DOHH2 (cell line): ENCODE measurements around the gene KCNV2.

Source experiments
- H3F3A ChIP-seq: fragments of 200-600 bp; sonication (generic), shearing (Covaris generic); 2 replicates; pipeline ENCODE4 v1.6.0; 2016; ENCODE audit warnings: antibody characterized with exemption, mild to moderate bottlenecking; ENCODE audit not compliant: control insufficient read depth, insufficient read depth
- H3K27ac ChIP-seq: fragments of 200-600 bp; sonication (generic); 2 replicates; pipeline ENCODE4 v1.5.1; 2014; ENCODE audit warnings: low read depth, mild to moderate bottlenecking, low read length, moderate library complexity
- H3K27me3 ChIP-seq: fragments of 200-600 bp; sonication (generic); 2 replicates; pipeline ENCODE4 v1.6.1; 2014; ENCODE audit warnings: mild to moderate bottlenecking, low read length, mixed read lengths; ENCODE audit not compliant: control insufficient read depth
- H3K36me3 ChIP-seq: fragments of 200-600 bp; sonication (generic); 2 replicates; pipeline ENCODE4 v1.6.1; 2014; ENCODE audit warnings: mild to moderate bottlenecking, low read length, moderate library complexity, mixed read lengths; ENCODE audit not compliant: control insufficient read depth
- H3K4me1 ChIP-seq: fragments of 200-600 bp; sonication (generic); 2 replicates; pipeline ENCODE4 v1.6.1; 2014; ENCODE audit warnings: mild to moderate bottlenecking, low read length, mixed read lengths; ENCODE audit not compliant: control insufficient read depth
- H3K4me2 ChIP-seq: fragments of 200-600 bp; sonication (generic); 2 replicates; pipeline ENCODE4 v1.6.0; 2014; ENCODE audit warnings: mild to moderate bottlenecking, low read length, moderate library complexity
- H3K4me3 ChIP-seq: fragments of 200-600 bp; sonication (generic); 2 replicates; pipeline ENCODE4 v1.5.1; 2014; ENCODE audit warnings: mild to moderate bottlenecking, low read length, mixed read lengths
- H3K79me2 ChIP-seq: fragments of 200-600 bp; sonication (generic); 2 replicates; pipeline ENCODE4 v1.6.1; 2014; ENCODE audit warnings: mild to moderate bottlenecking, low read length, mixed read lengths; ENCODE audit not compliant: control insufficient read depth
- H3K9me2 ChIP-seq: fragments of 200-600 bp; sonication (generic); replicated peaks from 2 replicates; pipeline ENCODE4 v1.6.1; 2014; ENCODE audit warnings: mild to moderate bottlenecking, low read length, mixed read lengths; ENCODE audit not compliant: control insufficient read depth
- H3K9me3 ChIP-seq: fragments of 200-600 bp; sonication (generic); 2 replicates; pipeline ENCODE4 v1.6.1; 2014; ENCODE audit warnings: antibody characterized with exemption, low read length, mixed read lengths; ENCODE audit not compliant: control insufficient read depth, insufficient read depth
- H4K20me1 ChIP-seq: fragments of 200-600 bp; sonication (generic); 2 replicates; pipeline ENCODE4 v1.6.0; 2014; ENCODE audit warnings: low read depth, mild to moderate bottlenecking, antibody characterized with exemption, low read length, moderate library complexity; ENCODE audit not compliant: control insufficient read depth, insufficient read depth
- EZH2phosphoT487 ChIP-seq: fragments of 200-600 bp; sonication (generic); IDR thresholded peaks from 2 replicates; pipeline ENCODE4 v1.6.1; 2017; ENCODE audit warnings: borderline replicate concordance, mild to moderate bottlenecking, antibody characterized with exemption, low read length, moderate library complexity, mixed read lengths
- TF ChIP-seq, protein P1 (sequence below): fragments of 200-600 bp; sonication (generic); IDR thresholded peaks from one replicate; pipeline ENCODE4 v1.5.1; 2014; ENCODE audit warnings: antibody characterized with exemption, mild to moderate bottlenecking, low read depth, low read length; ENCODE audit not compliant: poor library complexity, severe bottlenecking

Gene KCNV2

GRCh38 chr9:2730971-2731370 lies 13.7 kb downstream of the KCNV2 start:
- H3K27ac ChIP-seq = no peak overlapping the region
- TF ChIP-seq EZH2phosphoT487 = no peak
- TF ChIP-seq, protein P1, sequence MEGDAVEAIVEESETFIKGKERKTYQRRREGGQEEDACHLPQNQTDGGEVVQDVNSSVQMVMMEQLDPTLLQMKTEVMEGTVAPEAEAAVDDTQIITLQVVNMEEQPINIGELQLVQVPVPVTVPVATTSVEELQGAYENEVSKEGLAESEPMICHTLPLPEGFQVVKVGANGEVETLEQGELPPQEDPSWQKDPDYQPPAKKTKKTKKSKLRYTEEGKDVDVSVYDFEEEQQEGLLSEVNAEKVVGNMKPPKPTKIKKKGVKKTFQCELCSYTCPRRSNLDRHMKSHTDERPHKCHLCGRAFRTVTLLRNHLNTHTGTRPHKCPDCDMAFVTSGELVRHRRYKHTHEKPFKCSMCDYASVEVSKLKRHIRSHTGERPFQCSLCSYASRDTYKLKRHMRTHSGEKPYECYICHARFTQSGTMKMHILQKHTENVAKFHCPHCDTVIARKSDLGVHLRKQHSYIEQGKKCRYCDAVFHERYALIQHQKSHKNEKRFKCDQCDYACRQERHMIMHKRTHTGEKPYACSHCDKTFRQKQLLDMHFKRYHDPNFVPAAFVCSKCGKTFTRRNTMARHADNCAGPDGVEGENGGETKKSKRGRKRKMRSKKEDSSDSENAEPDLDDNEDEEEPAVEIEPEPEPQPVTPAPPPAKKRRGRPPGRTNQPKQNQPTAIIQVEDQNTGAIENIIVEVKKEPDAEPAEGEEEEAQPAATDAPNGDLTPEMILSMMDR = no peak
- H3K27me3 ChIP-seq = no peaks in the 10 kb centered on the region
- no peaks in the 10 kb centered on the region for H3K9me3 ChIP-seq
- H3K9me2 ChIP-seq = no peaks in the 10 kb centered on the region
- no peak overlapping the region for H3K4me2 ChIP-seq
- no peaks in the 10 kb centered on the region for H3F3A ChIP-seq
- no peaks in the 10 kb centered on the region for H3K36me3 ChIP-seq
- H3K4me1 ChIP-seq = peaks cover 10% of the 10 kb centered on the region
- H3K79me2 ChIP-seq = no peaks in the 10 kb centered on the region
- H3K4me3 ChIP-seq = no peak overlapping the region
- no peaks in the 10 kb centered on the region for H4K20me1 ChIP-seq

DNA sequence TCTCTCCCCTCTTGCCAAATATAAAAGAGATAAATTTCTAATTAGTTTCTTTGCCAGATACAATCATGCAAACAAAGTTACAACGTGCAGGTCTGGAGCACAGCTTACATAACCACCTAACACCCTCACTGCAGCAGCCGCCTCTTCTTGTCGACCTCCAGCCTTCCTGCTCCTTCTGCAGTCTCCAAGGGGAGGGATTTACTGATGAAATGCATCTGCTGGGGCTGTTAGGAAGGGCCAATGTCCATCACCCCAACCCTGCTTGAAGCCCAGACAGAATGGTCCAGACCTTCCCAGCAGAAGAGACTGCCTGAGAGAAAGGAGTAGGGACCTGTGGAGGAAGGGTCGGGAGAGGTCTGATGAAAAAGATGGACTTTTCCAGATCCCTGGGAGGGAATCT lies 15.2 kb downstream of the KCNV2 start:
- H3K4me3 ChIP-seq = no peak overlapping the region
- H3K4me2 ChIP-seq = no peak overlapping the region
- no peaks in the 10 kb centered on the region for H4K20me1 ChIP-seq
- H3F3A ChIP-seq = no peaks in the 10 kb centered on the region
- TF ChIP-seq, protein P1 = no peak
- TF ChIP-seq EZH2phosphoT487 = no peak
- no peaks in the 10 kb centered on the region for H3K79me2 ChIP-seq
- H3K4me1 ChIP-seq = peaks cover 10% of the 10 kb centered on the region
- no peak overlapping the region for H3K27ac ChIP-seq
- no peaks in the 10 kb centered on the region for H3K27me3 ChIP-seq
- H3K9me3 ChIP-seq = no peaks in the 10 kb centered on the region
- no peaks in the 10 kb centered on the region for H3K36me3 ChIP-seq
- H3K9me2 ChIP-seq = no peaks in the 10 kb centered on the region

DNA sequence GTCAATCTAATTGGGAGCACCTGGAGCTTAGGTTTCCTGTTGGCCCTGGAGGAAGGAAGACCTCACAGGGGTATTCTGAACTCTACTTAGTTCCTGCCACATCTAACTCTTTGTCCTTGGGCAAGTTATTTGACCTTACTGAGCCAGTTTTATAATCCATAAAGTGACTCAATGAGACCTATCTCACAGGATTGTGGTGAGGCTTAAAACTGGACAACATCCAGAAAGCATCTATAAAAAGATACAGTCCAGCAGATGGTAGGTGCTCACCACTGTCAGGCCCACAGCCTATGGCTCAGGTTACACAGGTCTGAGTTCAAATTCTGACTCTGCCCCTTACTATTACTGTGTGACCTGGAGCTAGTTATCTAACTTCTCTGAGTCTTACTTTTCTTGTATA lies 23.3 kb downstream of the KCNV2 start:
- Histone ChIP-seq H3K9me3 (no peaks in the 10 kb centered on the region), H3K79me2 (no peaks in the 10 kb centered on the region), H3K36me3 (0 out of 2 replicates have a peak, but pooled peaks cover 3% of the 10 kb centered on the region), H3K27ac (no peak overlapping the region), H3K4me3 (no peak overlapping the region), H3K9me2 (no peaks in the 10 kb centered on the region), H4K20me1 (no peaks in the 10 kb centered on the region), H3F3A (no peaks in the 10 kb centered on the region), H3K4me2 (no peak overlapping the region), H3K27me3 (no peaks in the 10 kb centered on the region), H3K4me1 (no peaks in the 10 kb centered on the region)
- no peak for TF ChIP-seq EZH2phosphoT487
- TF ChIP-seq, protein P1 = no peak
